ENCODE data around the gene HMOX1. TPM values are rescaled to one million over a fixed set of nuclear protein-coding genes. Genes with fewer than 3 reads are reported as not detected.

Gene HMOX1
- total RNA-seq, 1 donor from 2014 or later, result 44.3 TPM

- no peaks in the 10 kb centered on the region for H3K9me3 Mint-ChIP-seq (ENCODE audit: unreplicated experiment)
- no peak for DNase-seq (ENCODE audit: extremely low spot score, unreplicated experiment)
- H3K36me3 Mint-ChIP-seq (ENCODE audit: unreplicated experiment), result peaks cover 17% of the 10 kb centered on the region
- no peak overlapping the region for H3K4me3 Mint-ChIP-seq (ENCODE audit: unreplicated experiment)
- H3K27me3 Mint-ChIP-seq (ENCODE audit: unreplicated experiment), result no peaks in the 10 kb centered on the region
- no peak overlapping the region for H3K27ac Mint-ChIP-seq (ENCODE audit: unreplicated experiment)
- H3K4me1 Mint-ChIP-seq (ENCODE audit: unreplicated experiment), result no peaks in the 10 kb centered on the region
- no peak for TF ChIP-seq CTCF (IDR thresholded peaks at IDR 0.05)
These were observed 25.5 kb downstream of the HMOX1 start for GRCh38 chr22:35406443-35406842.

GRCh38 chr22:35407362-35407761, 26.5 kb downstream of the HMOX1 start:
- Mint-ChIP-seq H3K4me1 (ENCODE audit: unreplicated experiment) (no peaks in the 10 kb centered on the region), H3K27me3 (ENCODE audit: unreplicated experiment) (no peaks in the 10 kb centered on the region), H3K9me3 (ENCODE audit: unreplicated experiment) (no peaks in the 10 kb centered on the region), H3K27ac (ENCODE audit: unreplicated experiment) (no peak overlapping the region), H3K36me3 (ENCODE audit: unreplicated experiment) (peaks cover 17% of the 10 kb centered on the region), H3K4me3 (ENCODE audit: unreplicated experiment) (no peak overlapping the region)
- no peak for TF ChIP-seq CTCF (IDR thresholded peaks at IDR 0.05)
- no peak for DNase-seq (ENCODE audit: extremely low spot score, unreplicated experiment)

- no peak overlapping the region for H3K4me3 Mint-ChIP-seq (ENCODE audit: unreplicated experiment)
- peaks cover 17% of the 10 kb centered on the region for H3K36me3 Mint-ChIP-seq (ENCODE audit: unreplicated experiment)
- H3K27me3 Mint-ChIP-seq (ENCODE audit: unreplicated experiment), result no peaks in the 10 kb centered on the region
- no peak for TF ChIP-seq CTCF (IDR thresholded peaks at IDR 0.05)
- no peak for DNase-seq (ENCODE audit: extremely low spot score, unreplicated experiment)
- H3K27ac Mint-ChIP-seq (ENCODE audit: unreplicated experiment), result no peak overlapping the region
- H3K4me1 Mint-ChIP-seq (ENCODE audit: unreplicated experiment), result no peaks in the 10 kb centered on the region
- no peaks in the 10 kb centered on the region for H3K9me3 Mint-ChIP-seq (ENCODE audit: unreplicated experiment)
These were observed 29.1 kb downstream of the HMOX1 start for GRCh38 chr22:35409783-35410662.

- H3K36me3 Mint-ChIP-seq (ENCODE audit: unreplicated experiment), result peaks cover 17% of the 10 kb centered on the region
- no peak for DNase-seq (ENCODE audit: extremely low spot score, unreplicated experiment)
- H3K27ac Mint-ChIP-seq (ENCODE audit: unreplicated experiment), result no peak overlapping the region
- no peaks in the 10 kb centered on the region for H3K4me1 Mint-ChIP-seq (ENCODE audit: unreplicated experiment)
- no peaks in the 10 kb centered on the region for H3K27me3 Mint-ChIP-seq (ENCODE audit: unreplicated experiment)
- no peaks in the 10 kb centered on the region for H3K9me3 Mint-ChIP-seq (ENCODE audit: unreplicated experiment)
- H3K4me3 Mint-ChIP-seq (ENCODE audit: unreplicated experiment), result no peak overlapping the region
- TF ChIP-seq CTCF (IDR thresholded peaks at IDR 0.05), result no peak
These were observed 29.8 kb downstream of the HMOX1 start for GRCh38 chr22:35410663-35411034.

GRCh38 chr22:35411102-35411501, 30.2 kb downstream of the HMOX1 start:
- Mint-ChIP-seq H3K9me3 (ENCODE audit: unreplicated experiment) (no peaks in the 10 kb centered on the region), H3K36me3 (ENCODE audit: unreplicated experiment) (peaks cover 19% of the 10 kb centered on the region), H3K27me3 (ENCODE audit: unreplicated experiment) (no peaks in the 10 kb centered on the region), H3K4me3 (ENCODE audit: unreplicated experiment) (no peak overlapping the region), H3K27ac (ENCODE audit: unreplicated experiment) (no peak overlapping the region), H3K4me1 (ENCODE audit: unreplicated experiment) (no peaks in the 10 kb centered on the region)
- TF ChIP-seq CTCF (IDR thresholded peaks at IDR 0.05), result no peak
- DNase-seq (ENCODE audit: extremely low spot score, unreplicated experiment), result no peak

All from osteocyte (in vitro differentiated cells).